Activated CD4-positive, alpha-beta T cell treated with anti-CD3 and anti-CD28 coated beads for 1 hour (primary cell): Measurements from ENCODE around the gene NAV1.
"Not testable (repeated sequence)": the region's sequence is repeated elsewhere in the genome, so short reads cannot be mapped to it uniquely, and the experiment has no call there.

ENCODE experiments used
- DNase-seq: peaks from one replicate; pipeline ENCODE4 v3.0.0-alpha.2; 2020

Gene NAV1

DNA sequence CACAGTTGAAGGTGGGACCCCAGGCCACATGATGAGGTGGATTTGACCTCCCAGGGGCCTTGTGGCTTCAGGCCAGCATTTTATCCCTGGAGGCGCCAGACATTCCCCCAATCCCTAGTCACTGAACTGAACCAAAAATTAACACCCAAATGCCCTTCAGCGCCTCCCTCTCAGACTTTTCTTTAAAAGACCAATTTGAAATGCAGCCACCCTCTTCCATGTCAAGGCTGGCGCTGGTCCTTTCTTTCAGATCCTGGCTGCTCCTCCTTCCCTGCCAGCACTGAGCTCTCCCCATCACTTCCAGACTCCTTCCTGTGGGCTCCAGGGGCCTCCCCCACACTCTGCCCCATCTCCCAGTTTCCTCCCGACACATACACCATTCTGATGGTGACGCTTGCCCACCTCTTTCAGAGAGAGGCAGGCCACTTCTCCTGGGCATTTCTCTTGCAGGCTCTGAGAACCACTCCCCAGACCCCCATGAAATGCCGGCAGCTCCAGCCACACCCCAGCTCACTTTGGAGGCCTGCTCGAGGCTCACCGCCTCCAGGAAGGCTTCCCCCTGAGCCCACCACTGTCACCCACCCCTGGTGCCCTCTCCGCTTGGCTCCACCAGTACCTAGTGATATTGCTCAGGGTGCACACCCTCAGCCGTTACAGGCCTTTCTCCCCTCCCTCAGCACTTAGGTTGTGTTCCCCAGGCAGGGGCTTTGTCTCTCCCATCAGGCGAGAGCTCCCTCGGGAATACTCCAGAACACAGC is 27.0 kb downstream of the NAV1 start:
- no peak for DNase-seq

DNA sequence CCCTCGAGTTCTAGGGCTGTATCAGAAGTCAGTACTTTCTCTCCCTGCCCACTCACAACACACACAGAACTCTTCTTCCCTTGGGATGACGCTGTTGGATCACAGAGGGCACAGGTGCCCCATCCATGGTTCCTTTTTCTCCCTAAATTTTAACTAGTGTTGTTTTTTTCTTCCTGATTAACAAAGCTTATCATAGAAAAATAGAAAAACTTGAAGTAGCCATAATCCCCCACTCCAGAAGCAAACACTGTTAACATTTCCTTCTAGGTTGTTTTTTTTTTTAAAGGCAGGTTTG is 27.5 kb downstream of the NAV1 start:
- no peak for DNase-seq

GRCh38 chr1:201566933-201567801 is 28.2 kb downstream of the NAV1 start:
- DNase-seq, result no peak

DNA sequence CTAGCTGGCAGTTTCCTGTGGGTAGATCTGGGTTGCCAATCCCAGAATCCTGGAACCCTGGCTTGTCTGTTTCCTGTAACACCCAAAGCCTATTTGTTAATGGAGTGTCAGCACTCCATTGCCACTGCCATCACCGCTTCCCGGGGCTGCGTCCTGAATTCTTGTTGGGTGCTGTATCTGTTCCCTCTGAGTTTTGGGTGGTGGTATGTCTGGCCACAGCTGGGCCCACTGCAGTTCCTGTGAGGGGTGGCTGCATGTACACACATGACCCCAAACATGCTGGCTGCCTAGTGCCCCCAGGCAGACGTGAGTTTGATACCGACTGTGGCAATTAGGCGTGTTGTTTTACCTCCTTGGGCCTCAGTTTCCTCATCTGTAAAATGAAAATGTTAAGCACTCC is 29.3 kb downstream of the NAV1 start:
- no peak for DNase-seq

DNA sequence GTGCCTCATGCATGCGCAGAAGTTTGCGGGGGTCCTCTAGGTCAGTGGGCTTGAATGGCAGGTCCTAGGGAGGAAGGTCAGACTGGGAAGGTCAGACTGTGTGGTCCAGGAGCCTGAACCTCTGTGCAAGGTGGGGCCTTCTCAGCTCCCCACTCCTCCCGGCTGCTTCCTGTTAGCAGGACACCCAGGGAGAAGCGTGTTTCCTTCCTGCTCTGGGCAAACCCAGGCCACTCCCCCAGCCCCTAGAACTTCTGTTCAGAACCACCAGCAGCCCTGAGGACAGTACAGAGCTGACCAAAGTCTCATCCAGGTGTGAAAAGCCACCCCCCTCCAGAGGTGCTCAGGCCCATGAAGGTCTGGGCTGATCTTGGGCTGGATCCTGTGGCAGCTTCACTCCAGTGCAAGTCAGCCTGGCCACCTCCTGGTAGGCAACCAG is 29.9 kb downstream of the NAV1 start:
- no peak for DNase-seq

GRCh38 chr1:201570181-201570885 is 31.4 kb downstream of the NAV1 start:
- DNase-seq, result no peak

DNA sequence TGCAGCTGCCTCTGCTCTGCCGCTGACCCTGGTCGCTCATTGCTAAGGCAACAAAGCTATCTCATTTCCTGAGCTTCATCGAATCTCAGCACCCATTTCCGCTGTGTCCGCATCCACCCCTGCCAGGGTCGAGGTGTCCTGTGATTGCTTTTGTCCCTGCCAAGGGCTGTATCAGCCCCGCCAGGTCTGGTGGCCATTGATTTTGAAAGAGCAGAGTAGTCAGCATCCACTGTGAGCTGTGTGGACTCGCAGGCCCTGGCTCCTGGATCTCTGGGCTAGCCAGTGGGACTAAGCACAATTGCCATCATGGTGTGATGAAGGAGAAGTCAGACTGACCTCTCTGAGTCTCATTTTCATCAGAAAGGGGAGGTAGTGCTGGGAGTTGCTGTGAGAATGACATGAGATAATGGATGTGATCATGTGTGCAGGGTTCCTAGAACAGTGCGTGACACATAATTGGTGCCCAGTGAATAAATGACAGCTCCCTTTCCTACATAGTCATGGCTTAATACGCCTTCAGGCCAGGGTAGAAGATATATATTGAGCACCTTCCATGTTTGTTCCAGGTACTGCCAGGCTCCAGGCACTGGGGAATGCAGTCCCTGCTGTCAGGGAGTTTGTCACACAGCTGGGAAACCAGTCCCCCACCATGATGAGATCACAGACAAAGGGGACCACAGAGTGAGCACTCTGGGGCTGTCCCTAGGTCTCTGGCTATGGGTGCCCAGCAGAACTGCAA is 32.1 kb downstream of the NAV1 start:
- no peak for DNase-seq

DNA sequence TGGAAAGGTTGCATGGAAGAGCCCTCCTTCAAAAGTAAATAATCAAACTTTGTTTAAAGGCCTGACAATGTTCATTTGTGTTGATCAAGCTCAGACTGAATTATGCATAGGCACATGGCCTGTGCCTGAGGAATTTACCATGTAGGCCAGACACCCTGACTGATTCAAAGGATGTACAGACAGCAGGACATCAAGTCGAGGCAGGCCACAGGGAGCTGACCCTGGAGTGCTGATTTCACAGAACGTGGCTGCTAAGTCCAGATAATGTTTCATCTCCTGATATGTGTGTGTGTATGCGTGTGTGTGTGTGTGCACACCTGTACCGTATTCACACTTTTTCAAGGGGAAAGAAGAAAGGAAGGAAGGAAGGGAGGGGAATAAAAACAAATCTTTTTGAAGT is 34.1 kb downstream of the NAV1 start:
- no peak for DNase-seq

- DNase-seq, result no peak
These were observed 35.0 kb downstream of the NAV1 start for GRCh38 chr1:201573923-201574322.

- no peak for DNase-seq
These were observed 37.0 kb downstream of the NAV1 start for GRCh38 chr1:201575912-201576311.

DNA sequence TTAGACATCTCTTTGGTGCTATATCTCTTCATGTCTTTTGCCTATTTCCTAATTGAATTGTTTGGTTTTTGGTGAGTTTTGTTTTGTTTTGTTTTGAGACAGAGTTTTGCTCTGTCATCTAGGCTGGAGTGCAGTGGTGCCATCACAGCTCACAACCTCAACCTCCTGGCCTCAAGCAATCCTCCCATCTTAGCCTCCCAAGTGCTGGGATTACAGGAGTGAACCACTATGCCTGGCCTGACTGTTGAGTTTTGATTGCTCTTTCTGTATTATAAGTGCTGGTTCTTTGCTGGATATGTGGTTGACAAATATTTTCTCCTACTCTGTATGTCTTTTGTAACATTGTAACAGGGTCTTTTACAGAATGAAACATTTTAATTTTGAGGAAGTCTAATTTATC is 38.0 kb downstream of the NAV1 start:
- DNase-seq, result no peak

- DNase-seq, result no peak
These were observed 39.3 kb downstream of the NAV1 start for GRCh38 chr1:201578008-201578888.

DNA sequence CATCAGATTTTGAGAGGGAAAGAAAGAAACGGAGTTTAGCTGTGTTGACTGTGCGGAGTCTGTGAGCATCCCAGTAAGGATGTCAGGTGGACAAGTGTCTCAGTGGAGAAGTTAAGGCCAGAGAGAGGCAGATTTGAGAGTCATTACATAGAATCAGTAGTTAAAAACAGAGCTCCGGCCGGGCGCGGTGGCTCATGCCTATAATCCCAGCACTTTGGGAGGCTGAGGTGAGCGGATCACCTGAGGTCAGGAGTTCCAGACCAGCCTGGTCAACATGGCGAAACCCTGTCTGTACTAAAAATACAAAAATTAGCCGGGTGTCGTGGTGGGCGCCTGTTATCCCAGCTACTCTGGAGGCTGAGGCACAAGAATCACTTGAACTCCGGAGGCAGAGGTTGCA is 42.4 kb downstream of the NAV1 start:
- DNase-seq, result not testable (repeated sequence)

GRCh38 chr1:201582705-201583442 is 43.9 kb downstream of the NAV1 start:
- DNase-seq, result no peak

DNA sequence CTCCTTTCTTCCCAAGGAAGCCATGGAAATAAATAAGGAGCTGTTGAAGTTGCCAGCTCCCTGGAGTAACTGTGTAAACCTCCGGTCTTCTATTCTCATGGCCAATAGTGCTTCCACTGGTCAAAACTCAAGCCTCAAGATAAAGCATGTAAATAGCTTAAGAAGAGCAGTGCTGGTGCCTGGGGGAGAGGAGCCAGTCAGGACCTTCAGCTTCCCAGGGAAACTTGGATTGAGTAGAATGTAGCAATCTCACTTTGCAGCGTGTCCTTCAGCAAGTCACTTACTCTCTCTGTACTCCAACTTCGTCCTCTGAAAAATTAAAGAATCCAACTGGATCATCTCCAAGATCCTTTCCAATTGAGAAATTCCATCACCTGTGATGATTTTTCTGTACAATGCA is 44.7 kb downstream of the NAV1 start:
- DNase-seq, result no peak

DNA sequence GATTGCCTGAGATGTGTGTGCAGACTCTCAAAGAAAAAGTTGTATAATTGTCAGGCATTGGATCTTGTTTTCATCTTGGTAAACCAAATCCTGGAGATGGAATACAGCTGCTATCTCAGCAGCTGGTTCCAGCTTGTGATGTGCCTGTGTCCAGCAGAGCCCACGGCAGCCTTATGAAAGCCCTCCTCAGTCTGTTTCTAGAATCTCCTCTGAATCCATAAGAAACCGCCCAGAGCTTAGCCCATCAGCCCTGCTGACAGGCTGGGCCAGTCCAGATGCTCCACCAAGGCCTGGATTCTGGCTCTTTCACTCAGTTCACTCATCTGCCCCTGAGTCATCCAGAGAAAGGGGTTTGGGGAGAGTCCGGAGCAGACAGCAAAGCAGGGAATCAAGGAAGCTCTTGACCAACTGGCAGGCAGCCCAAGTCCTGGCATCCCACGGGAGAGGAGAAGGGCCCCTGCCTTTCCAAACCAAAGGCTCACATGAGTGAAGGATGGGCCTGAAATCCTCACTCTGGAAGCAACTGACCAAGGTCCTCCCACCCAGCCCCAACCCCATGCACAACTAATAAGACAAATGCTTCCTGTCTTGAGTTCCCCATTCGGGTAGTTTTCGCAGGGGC is 45.7 kb downstream of the NAV1 start:
- DNase-seq, result no peak

GRCh38 chr1:201585093-201585483 is 46.2 kb downstream of the NAV1 start:
- DNase-seq, result no peak

DNA sequence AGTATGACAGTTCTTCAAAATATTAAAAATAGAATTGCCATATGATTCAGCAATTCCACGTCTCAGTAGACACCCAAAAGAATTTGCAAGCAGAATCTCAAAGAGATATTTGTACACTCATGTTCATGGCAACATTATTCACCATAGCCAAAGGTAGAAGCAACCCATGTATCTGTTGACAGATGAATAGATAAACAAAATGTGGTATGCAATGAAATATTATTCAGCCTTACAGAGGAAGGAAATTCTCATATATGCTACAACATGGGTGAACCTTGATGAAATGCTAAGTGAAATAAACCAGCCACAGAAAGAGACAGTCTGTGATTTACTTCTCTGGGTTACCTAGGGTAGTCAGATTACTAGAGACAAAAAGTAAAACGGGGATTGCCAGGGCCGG is 47.0 kb downstream of the NAV1 start:
- no peak for DNase-seq

- no peak for DNase-seq
These were observed 47.9 kb downstream of the NAV1 start for GRCh38 chr1:201586806-201587205.

GRCh38 chr1:201587729-201588128 is 48.8 kb downstream of the NAV1 start:
- DNase-seq, result no peak
